ENCODE measurements around the gene ICE1.
"Not testable (repeated sequence)": the region's sequence is repeated elsewhere in the genome, so short reads cannot be mapped to it uniquely, and the experiment has no call there.

ICE1 gene

GRCh38 chr5:5453131-5453530 lies 30.7 kb downstream of the ICE1 start:
- DNase-seq (ENCODE audit: low read depth in 2 of 2): no peak

DNA sequence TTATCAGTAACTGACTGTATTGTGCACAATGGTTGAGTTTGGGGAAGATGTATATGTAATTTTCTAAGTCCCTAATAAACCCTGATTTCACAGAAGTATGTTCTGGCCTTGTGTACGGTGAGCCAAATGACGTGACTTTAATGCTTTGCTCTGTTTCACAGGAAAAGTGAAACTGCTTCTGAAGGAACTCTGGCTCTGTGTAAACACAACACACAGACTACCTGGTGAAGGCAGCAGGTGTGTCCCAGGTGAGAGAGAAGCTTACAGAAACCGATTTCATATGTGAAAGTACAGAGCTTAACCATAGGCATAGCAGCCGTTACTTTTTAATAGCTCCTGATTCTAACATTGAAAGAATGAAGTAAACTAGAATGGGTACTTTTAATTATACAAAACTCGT lies 31.9 kb downstream of the ICE1 start:
- no peak for DNase-seq (ENCODE audit: low read depth in 2 of 2)

- no peak for DNase-seq (ENCODE audit: low read depth in 2 of 2)
Observed at GRCh38 chr5:5456858-5457257, 34.4 kb downstream of the ICE1 start.

DNA sequence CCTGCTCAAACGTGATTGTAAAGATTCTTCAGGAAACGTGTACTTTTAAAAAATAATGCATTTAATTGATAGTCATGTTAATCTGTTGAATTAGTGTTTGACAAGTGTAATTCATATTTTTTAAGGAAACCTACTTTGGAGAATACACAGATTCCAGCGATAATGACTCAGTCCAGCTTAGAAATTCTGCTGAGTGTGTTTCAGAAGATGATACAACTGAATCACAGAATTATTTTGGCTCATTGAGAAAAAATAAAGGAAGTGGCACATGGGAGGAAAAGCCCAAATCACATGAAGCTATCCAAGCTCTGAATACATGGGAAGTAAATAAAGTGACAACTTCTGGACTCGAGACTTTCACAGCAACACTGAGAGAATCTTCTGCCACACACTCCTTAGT lies 37.8 kb downstream of the ICE1 start:
- DNase-seq (ENCODE audit: low read depth in 2 of 2): no peak

GRCh38 chr5:5461012-5461411 lies 38.5 kb downstream of the ICE1 start:
- no peak for DNase-seq (ENCODE audit: low read depth in 2 of 2)

DNA sequence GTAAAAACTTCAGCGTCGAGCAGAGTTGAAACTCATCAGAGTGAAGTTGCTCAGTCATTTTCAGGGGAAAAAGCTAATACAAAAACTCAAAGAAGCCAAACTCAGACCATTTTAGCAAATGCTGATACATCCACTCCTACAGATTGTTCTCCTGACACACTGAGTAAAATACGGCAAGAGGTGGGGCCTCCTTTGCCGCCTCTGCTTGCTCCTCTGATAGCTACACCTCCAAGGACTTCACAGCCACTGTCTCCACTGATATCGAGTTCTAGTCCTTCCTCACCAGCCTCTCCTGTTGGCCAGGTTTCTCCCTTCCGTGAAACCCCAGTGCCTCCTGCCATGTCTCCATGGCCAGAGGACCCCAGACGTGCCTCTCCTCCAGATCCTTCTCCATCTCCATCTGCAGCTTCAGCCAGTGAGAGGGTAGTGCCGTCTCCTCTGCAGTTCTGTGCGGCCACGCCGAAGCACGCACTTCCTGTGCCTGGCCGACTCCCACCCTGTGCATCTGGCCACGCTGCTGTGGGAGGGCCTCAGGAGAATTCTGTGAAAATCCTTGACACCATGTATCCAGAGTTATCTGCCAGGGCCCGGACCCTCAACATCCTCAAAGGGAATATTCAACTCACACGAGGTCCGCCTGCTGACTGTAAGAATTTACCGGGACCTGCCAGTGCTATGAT lies 41.7 kb downstream of the ICE1 start:
- no peak for DNase-seq (ENCODE audit: low read depth in 2 of 2)

GRCh38 chr5:5466227-5466626 lies 43.8 kb downstream of the ICE1 start:
- no peak for DNase-seq (ENCODE audit: low read depth in 2 of 2)

DNA sequence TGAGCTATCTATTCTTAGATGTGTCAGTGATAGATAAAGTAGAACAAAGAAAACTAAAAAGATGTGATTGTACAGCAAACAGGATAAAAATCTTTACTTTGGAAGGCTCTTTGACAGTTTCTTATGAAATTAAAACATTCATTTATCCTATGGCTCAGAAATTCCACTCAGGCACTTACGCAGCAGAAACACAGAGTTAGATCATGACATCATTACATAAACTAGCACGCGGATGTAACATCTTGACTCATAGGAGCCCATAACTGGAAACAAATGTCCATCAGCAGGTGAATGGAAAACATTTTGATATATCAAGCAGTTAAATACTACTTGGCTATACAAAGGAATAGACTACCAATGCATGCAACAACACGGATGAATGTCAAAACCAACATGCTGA lies 45.3 kb downstream of the ICE1 start:
- DNase-seq (ENCODE audit: low read depth in 2 of 2): no peak

GRCh38 chr5:5470933-5471332 lies 48.5 kb downstream of the ICE1 start:
- no peak for DNase-seq (ENCODE audit: low read depth in 2 of 2)

DNA sequence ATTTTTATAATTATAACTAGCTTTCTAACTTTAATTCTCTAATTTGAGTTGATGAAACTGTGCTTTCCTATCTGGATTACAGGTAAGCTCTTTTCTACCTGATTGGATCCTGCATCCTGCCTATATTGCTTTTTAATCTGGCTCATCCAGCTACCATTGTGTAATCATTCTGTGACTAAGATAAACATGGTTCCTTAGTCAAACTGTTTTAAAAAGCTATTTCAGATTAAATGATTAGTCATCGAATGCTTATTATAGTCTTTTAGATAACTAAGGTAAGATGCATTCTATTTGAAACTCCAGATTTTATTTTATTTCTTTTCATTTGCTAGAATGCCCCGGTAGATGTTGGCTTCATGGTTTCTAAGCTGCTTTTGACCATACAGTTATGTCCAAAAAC lies 50.7 kb downstream of the ICE1 start:
- no peak for DNase-seq (ENCODE audit: low read depth in 2 of 2)

- no peak for DNase-seq (ENCODE audit: low read depth in 2 of 2)
Observed at GRCh38 chr5:5474961-5475360, 52.5 kb downstream of the ICE1 start.

GRCh38 chr5:5475975-5476374 lies 53.5 kb downstream of the ICE1 start:
- DNase-seq (ENCODE audit: low read depth in 2 of 2): no peak

DNA sequence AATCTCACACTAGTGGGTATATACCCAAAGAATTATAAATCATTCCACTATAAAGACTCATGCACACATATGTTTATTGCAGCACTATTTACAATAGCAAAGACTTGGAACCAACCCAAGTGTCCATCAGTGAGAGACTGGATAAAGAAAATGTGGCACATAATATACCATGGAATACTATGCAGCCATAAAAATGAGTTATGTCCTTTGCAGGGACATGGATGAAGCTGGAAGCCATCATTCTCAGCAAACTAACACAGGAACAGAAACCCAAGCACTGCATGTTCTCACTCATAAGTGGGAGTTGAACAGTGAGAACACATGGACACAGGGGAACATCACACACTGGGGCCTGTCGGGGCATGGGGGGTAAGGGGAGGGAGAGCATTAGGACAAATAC lies 57.1 kb downstream of the ICE1 start:
- DNase-seq (ENCODE audit: low read depth in 2 of 2): not testable (repeated sequence)

- DNase-seq (ENCODE audit: low read depth in 2 of 2): no peak
Observed at GRCh38 chr5:5480481-5481111, 58.1 kb downstream of the ICE1 start.

DNA sequence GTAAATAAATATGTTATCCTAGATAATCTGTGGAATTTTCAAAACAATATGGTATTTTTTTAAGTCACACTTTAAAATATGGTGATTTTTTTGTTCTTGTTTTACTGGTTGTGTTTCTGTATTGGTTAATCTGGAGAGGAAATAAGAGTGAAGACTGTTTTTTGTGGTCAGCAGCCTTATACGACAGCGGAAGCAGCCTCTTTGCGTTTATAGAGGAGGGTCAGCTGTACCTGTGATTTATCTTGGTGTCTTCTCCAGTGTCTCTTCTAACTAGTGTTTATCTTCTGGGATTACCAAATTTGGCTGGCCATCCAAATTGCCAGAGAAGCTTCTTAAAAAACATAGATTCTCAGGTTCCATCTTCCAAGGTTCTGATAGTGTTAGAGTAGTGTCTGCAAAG lies 58.7 kb downstream of the ICE1 start:
- no peak for DNase-seq (ENCODE audit: low read depth in 2 of 2)

GRCh38 chr5:5481633-5482032 lies 59.2 kb downstream of the ICE1 start:
- no peak for DNase-seq (ENCODE audit: low read depth in 2 of 2)

GRCh38 chr5:5483350-5483749 lies 60.9 kb downstream of the ICE1 start:
- DNase-seq (ENCODE audit: low read depth in 2 of 2): no peak

GRCh38 chr5:5483880-5484598 lies 61.6 kb downstream of the ICE1 start:
- DNase-seq (ENCODE audit: low read depth in 2 of 2): no peak

GRCh38 chr5:5486122-5486521 lies 63.6 kb downstream of the ICE1 start:
- no peak for DNase-seq (ENCODE audit: low read depth in 2 of 2)

- DNase-seq (ENCODE audit: low read depth in 2 of 2): no peak
Observed at GRCh38 chr5:5487585-5488360, 65.3 kb downstream of the ICE1 start.

DNA sequence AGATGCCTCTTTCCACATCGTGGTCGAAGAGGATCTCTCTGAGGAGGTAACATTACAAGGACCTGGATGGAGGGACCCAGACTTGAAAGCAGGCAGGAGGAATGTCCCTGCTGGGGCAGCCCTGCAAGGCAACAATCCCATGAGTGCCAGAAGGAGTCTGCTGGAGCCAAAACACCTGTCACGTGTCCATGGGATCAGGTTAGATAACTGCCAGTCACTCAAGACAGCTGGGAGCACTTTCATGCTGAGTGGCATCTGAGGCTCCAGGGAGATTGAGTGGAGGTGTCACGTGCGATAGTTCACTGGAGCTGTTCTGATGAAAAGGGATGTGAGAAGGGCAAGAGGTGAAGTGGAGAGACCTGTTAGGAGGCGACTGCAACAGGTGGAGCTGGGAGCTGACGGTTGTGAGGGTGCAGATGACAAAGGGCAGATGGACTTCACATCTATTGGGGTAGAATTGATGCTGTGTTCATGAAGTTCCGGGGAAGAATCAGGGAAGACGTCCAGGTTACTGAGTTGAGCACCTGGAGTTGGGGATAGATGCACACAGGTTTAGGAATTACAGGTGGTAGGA lies 68.4 kb downstream of the ICE1 start:
- DNase-seq (ENCODE audit: low read depth in 2 of 2): no peak
